ENCODE results near the gene RUFY3.

- TF ChIP-seq CTCF (conservative IDR thresholded peaks at IDR 0.05; ENCODE audit: low read depth in 2 of 2) (no peak), ETS1 (IDR thresholded peaks at IDR 0.05) (no peak), ZNF114 (CRISPR knock-in tag; IDR thresholded peaks at IDR 0.05) (no peak)
Measured at GRCh38 chr4:70768301-70768948, 46.7 kb downstream of the RUFY3 start.

All from GM23338 (cell line).